MV-4-11 (cell line): ENCODE results near the gene CYP2W1.

Experiments
- DNase-seq: peaks from one replicate; lab custom pipeline; 2025; lab: John Stamatoyannopoulos, UW

Gene CYP2W1

GRCh38 chr7:1015196-1016121, 32.5 kb downstream of the CYP2W1 start:
- no peak for DNase-seq

GRCh38 chr7:1016577-1017531, 33.9 kb downstream of the CYP2W1 start:
- DNase-seq, result no peak

GRCh38 chr7:1017586-1018333, 34.8 kb downstream of the CYP2W1 start:
- no peak for DNase-seq

GRCh38 chr7:1018334-1018695, 35.3 kb downstream of the CYP2W1 start:
- no peak for DNase-seq

GRCh38 chr7:1019255-1019785, 36.3 kb downstream of the CYP2W1 start:
- DNase-seq, result no peak

- DNase-seq, result no peak
Observed at GRCh38 chr7:1019789-1020610, 37.0 kb downstream of the CYP2W1 start.

- no peak for DNase-seq
Observed at GRCh38 chr7:1020849-1021251, 37.9 kb downstream of the CYP2W1 start.

GRCh38 chr7:1021366-1021765, 38.4 kb downstream of the CYP2W1 start:
- DNase-seq, result no peak

- DNase-seq, result no peak
Observed at GRCh38 chr7:1021931-1022330, 39.0 kb downstream of the CYP2W1 start.

- DNase-seq, result no peak
Observed at GRCh38 chr7:1022356-1022755, 39.4 kb downstream of the CYP2W1 start.

GRCh38 chr7:1022801-1023465, 40.0 kb downstream of the CYP2W1 start:
- DNase-seq, result no peak

- DNase-seq, result peak; percentile 90
Observed at GRCh38 chr7:1024331-1024841, 41.4 kb downstream of the CYP2W1 start.

- no peak for DNase-seq
Observed at GRCh38 chr7:1024876-1025742, 42.1 kb downstream of the CYP2W1 start.

- DNase-seq, result peak; percentile 39
Observed at GRCh38 chr7:1025743-1026581, 43.0 kb downstream of the CYP2W1 start.

GRCh38 chr7:1026721-1027161, 43.8 kb downstream of the CYP2W1 start:
- DNase-seq, result peak; percentile 38

- no peak for DNase-seq
Observed at GRCh38 chr7:1027242-1028043, 44.5 kb downstream of the CYP2W1 start.
